ENCODE results near the gene RPS15.

The RPS15 gene

DNA sequence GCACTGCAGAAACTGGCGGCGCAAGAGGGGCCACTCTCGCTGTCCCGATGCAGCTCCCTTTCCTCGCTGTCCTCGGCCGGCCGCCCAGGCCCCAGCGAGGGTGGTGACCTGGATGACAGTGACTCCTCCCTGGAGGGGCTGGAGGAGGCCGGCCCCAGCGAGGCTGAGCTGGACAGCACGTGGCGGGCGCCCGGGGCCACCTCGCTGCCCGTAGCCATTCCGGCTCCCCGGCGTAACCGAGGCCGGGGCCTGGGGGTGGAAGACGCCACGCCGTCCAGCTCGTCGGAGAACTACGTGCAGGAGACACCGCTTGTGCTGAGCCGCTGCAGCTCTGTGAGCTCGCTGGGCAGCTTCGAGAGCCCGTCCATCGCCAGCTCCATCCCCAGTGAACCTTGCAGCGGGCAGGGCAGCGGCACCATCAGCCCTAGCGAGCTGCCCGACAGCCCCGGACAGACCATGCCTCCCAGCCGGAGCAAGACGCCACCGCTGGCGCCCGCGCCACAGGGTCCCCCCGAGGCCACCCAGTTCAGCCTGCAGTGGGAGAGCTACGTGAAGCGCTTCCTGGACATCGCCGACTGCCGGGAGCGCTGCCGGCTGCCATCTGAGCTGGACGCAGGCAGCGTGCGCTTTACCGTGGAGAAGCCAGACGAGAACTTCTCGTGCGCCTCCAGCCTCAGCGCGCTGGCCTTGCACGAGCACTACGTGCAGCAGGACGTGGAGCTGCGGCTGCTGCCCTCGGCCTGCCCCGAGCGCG is 28.4 kb downstream of the RPS15 start:
- Histone ChIP-seq H3K4me2 (no peak overlapping the region), H3K27ac (no peak overlapping the region), H3K27me3 (ENCODE audit: insufficient read depth, low read depth) (peaks cover 9% of the 10 kb centered on the region), H3K36me3 (ENCODE audit: insufficient read depth) (no peaks in the 10 kb centered on the region), H3K9ac (no peak overlapping the region), H2AFZ (ENCODE audit: low read depth) (no peak overlapping the region), H4K20me1 (ENCODE audit: insufficient read depth) (no peaks in the 10 kb centered on the region), H3K4me3 (IDR thresholded peaks at IDR 0.05; ENCODE audit: insufficient read depth, low read depth, low read length) (no peak overlapping the region), H3K79me2 (ENCODE audit: insufficient read depth, low read depth) (no peaks in the 10 kb centered on the region), H3K4me1 (ENCODE audit: low read depth, poor library complexity, severe bottlenecking) (peaks cover 9% of the 10 kb centered on the region)
- TF ChIP-seq CTCF (conservative IDR thresholded peaks at IDR 0.05; ENCODE audit: low read depth, low read length), result no peak

DNA sequence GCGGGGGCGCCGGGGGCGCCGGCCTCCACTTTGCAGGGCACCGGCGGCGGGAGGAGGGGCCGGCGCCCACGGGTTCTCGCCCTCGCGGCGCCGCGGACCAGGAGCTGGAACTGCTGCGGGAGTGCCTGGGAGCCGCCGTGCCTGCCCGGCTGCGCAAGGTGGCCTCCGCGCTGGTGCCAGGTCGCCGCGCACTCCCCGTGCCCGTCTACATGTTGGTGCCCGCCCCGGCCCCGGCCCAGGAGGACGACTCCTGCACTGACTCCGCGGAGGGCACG is 29.0 kb downstream of the RPS15 start:
- no peak overlapping the region for H3K9ac ChIP-seq
- no peak for TF ChIP-seq CTCF (conservative IDR thresholded peaks at IDR 0.05; ENCODE audit: low read depth, low read length)
- no peaks in the 10 kb centered on the region for H3K36me3 ChIP-seq (ENCODE audit: insufficient read depth)
- H3K27me3 ChIP-seq (ENCODE audit: insufficient read depth, low read depth), result peaks cover 13% of the 10 kb centered on the region
- no peaks in the 10 kb centered on the region for H3K79me2 ChIP-seq (ENCODE audit: insufficient read depth, low read depth)
- H3K4me3 ChIP-seq (IDR thresholded peaks at IDR 0.05; ENCODE audit: insufficient read depth, low read depth, low read length), result no peak overlapping the region
- H3K4me1 ChIP-seq (ENCODE audit: low read depth, poor library complexity, severe bottlenecking), result peaks cover 9% of the 10 kb centered on the region
- H3K27ac ChIP-seq, result no peak overlapping the region
- no peak overlapping the region for H3K4me2 ChIP-seq
- no peak overlapping the region for H2AFZ ChIP-seq (ENCODE audit: low read depth)
- no peaks in the 10 kb centered on the region for H4K20me1 ChIP-seq (ENCODE audit: insufficient read depth)

GRCh38 chr19:1467490-1468273 is 29.5 kb downstream of the RPS15 start:
- Histone ChIP-seq H3K79me2 (ENCODE audit: insufficient read depth, low read depth) (no peaks in the 10 kb centered on the region), H3K36me3 (ENCODE audit: insufficient read depth) (no peaks in the 10 kb centered on the region), H2AFZ (ENCODE audit: low read depth) (no peak overlapping the region), H4K20me1 (ENCODE audit: insufficient read depth) (no peaks in the 10 kb centered on the region), H3K27ac (no peak overlapping the region), H3K27me3 (ENCODE audit: insufficient read depth, low read depth) (peaks cover 16% of the 10 kb centered on the region), H3K4me1 (ENCODE audit: low read depth, poor library complexity, severe bottlenecking) (peaks cover 9% of the 10 kb centered on the region), H3K9ac (no peak overlapping the region), H3K4me3 (IDR thresholded peaks at IDR 0.05; ENCODE audit: insufficient read depth, low read depth, low read length) (no peak overlapping the region), H3K4me2 (no peak overlapping the region)
- no peak for TF ChIP-seq CTCF (conservative IDR thresholded peaks at IDR 0.05; ENCODE audit: low read depth, low read length)

GRCh38 chr19:1468274-1468820 is 30.2 kb downstream of the RPS15 start:
- H2AFZ ChIP-seq (ENCODE audit: low read depth), result no peak overlapping the region
- peaks cover 16% of the 10 kb centered on the region for H3K27me3 ChIP-seq (ENCODE audit: insufficient read depth, low read depth)
- no peak overlapping the region for H3K27ac ChIP-seq
- H3K4me1 ChIP-seq (ENCODE audit: low read depth, poor library complexity, severe bottlenecking), result peaks cover 9% of the 10 kb centered on the region
- no peak overlapping the region for H3K4me2 ChIP-seq
- no peak for TF ChIP-seq CTCF (conservative IDR thresholded peaks at IDR 0.05; ENCODE audit: low read depth, low read length)
- H3K79me2 ChIP-seq (ENCODE audit: insufficient read depth, low read depth), result no peaks in the 10 kb centered on the region
- no peaks in the 10 kb centered on the region for H3K36me3 ChIP-seq (ENCODE audit: insufficient read depth)
- H3K4me3 ChIP-seq (IDR thresholded peaks at IDR 0.05; ENCODE audit: insufficient read depth, low read depth, low read length), result no peak overlapping the region
- no peaks in the 10 kb centered on the region for H4K20me1 ChIP-seq (ENCODE audit: insufficient read depth)
- H3K9ac ChIP-seq, result no peak overlapping the region

Measured in KMS-11 (cell line).